Measurements from ENCODE around the gene CTSO.
"Not testable (repeated sequence)": the region's sequence is repeated elsewhere in the genome, so short reads cannot be mapped to it uniquely, and the experiment has no call there.

Gene CTSO

DNA sequence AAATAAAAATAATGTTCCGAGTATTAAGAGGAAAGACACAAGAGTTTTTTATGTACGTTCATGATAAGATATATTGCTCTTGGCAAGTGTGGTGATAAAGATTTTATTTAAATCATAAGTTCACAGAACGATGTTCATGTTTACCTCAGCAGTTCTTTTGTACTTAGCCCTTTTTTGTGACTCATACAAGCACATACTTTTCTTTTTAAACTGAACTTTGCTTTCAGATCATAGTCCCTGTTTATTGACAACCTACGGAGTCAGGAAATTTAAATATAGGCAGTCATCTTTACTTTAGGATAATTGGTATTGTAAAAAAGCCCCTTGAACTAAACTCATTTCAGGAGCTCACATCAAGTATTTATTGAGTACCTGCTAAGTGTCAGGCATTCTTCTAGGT lies 1.3 kb upstream of the CTSO start:
- no peak for DNase-seq (ENCODE audit: low read depth in 2 of 2)

DNA sequence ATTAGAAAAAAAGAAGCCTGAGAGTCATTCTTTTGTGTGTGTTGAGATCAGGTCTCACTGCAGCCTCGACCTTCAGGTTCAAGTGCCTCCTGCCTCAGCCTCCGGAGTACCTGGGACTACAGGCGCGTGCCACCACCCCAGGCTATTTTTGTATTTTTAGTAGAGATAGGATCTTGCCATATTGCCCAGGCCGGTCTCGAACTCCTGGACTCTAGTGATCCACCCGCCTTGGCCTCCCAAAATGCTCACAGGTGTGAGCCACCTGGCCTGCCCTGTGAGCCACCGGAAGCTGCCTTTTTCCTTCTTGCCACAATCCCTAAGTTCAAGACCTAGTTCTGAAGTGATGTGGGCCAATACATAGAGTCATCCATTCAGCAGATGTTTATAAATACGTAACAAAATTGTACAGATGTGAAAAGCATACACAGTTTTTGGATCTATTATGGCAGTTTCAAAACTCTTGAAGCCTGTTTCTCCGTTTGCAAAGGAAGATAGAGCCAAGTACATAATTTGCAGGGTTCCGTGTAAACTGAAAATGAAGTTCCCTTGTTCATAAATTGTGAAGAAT lies 536 bp upstream of the CTSO start:
- no peak for DNase-seq (ENCODE audit: low read depth in 2 of 2)

DNA sequence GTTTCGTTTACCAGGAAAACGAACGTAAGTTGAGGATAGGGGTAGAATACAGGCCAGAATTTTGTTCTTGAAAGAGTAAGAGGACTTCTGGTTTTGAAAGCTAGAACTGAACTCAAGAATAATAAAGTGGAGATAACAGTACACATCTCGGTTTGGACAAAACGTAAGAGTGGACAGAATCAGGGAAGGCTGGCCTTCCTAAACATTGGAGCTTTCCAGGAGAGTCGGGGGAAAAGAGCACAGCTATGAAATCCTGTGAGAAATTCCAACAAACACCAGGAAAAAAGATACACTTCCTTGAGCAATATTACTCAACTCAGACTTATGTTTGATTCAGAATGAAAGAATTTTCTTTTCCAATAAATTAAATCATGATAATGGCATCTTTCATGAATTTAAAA lies 1.2 kb downstream of the CTSO start:
- peak in 1 of 2 experiments; percentile 30 for DNase-seq (ENCODE audit: low read depth in 2 of 2)

DNA sequence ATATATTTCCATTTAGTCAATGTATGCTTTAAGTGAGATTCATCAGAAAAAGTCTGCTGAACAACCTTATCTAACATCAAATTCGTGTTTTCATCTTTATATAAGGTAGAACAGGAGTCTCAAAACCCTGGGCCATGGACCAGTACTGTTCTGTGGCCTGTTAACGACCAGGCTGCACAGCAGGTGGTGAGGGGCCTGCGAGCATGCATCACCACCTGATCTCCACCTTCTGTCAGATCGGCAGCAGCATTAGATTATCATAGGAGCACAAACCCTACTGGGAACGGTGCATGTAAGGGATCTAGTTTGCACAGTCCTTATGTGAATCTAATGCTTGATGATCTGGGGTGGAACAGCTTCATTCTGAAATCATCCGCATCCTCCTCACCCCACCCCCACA lies 3.2 kb downstream of the CTSO start:
- DNase-seq (ENCODE audit: low read depth in 2 of 2) = no peak

DNA sequence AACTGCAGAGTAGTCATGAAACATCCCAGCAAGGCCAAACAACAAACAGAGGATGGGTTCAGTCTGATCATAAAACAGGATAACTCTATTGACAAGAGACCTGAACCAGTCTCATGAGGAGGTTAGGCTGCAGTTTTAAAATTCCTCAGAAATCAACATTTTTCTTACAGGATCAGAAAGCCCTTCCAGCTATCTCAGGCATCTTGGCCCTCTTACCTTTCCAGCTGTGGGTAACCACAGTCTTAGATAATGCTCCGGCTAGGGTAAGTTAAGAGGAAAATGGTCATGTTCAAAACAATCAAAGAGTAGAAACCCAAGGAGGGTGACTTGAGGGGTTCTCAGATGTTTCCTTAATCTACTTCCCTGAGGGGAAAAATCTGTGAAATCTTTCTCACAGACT lies 5.1 kb downstream of the CTSO start:
- DNase-seq (ENCODE audit: low read depth in 2 of 2) = no peak

DNA sequence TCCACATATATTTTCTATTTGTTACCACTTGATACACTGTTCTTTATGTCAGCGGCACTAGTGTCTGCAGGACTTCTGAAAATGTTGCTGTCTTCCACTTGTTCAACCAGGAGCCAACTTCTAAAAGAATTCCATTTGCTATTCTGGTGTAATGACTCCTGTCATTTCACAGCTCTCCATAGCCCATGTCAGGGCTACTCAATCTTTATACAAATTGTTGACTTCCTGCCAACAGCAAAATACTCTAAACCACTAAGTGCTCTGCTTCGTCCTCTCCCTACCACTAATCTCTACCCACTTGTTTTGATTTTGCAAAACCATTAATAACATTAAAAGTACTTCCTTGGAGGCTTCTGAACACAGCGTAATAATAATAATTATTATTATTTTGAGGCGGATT lies 7.2 kb downstream of the CTSO start:
- peak in 1 of 2 experiments; percentile 36 for DNase-seq (ENCODE audit: low read depth in 2 of 2)

DNA sequence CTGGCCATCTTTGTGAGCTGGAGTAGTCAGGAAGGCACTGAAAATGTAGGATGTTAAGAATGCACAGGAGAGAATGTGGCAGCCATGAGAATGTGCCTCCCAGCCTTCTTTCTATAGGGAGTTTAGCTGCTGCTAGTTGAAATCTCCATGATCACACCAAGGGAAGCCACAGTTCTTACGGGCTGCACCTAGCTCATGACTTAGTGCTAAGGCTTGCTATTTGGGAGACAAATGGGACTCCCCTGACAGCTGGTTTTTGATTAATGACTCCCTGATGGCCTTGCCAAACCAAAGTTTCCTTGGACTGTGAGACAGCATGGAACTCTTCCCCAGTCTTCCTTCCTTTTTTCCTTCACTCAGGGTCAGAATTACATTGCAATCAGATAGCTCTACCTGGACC lies 9.2 kb downstream of the CTSO start:
- DNase-seq (ENCODE audit: low read depth in 2 of 2) = no peak

DNA sequence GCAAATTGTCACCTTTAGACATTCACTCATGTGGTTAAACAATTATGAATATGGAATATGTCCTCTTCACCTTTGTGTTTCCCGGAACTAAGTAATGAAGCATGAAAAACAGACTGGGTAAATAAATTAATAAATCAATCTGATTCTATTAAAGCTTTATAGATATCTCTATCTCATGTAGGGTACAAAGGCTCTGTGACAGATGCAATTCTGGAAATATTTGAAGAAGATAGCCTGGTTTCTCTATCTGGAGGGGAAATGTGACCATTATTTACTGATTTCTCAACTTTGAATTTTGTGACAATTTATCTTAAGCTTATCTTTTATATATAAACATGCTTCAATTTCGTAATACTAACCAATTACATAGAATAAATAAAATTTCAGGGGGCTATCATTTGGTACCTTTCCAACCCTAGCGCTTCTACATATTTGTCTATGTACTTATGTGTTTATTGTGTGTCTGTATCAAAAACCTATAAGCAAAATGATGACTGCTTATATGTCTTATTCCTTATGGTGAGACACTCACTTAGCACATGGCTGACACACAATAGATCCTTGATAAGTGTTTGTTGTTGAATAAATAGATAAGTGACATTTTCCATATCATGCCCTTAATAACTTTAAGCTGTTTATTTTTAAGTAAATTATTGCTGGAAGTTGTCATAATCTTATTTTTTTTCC lies 9.9 kb downstream of the CTSO start:
- no peak for DNase-seq (ENCODE audit: low read depth in 2 of 2)

DNA sequence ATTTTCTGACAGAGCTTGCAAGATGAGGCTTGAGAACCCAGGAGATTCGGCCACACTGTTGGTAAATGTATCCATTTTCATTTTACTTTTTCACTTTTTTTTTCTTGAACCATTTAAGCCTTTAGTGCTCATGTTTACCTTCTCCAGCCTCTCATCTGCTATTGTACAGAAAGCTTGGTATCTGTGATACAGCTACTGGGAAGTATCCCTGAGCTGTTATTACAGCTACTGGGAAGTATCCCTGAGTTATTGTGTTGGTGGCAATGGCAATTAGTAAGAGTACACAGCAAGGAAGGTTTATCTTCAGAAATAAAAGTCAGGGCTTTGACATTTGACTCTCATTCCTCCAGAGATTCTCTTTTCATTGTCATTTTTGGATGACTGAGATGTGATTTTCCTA lies 11.8 kb downstream of the CTSO start:
- no peak for DNase-seq (ENCODE audit: low read depth in 2 of 2)

DNA sequence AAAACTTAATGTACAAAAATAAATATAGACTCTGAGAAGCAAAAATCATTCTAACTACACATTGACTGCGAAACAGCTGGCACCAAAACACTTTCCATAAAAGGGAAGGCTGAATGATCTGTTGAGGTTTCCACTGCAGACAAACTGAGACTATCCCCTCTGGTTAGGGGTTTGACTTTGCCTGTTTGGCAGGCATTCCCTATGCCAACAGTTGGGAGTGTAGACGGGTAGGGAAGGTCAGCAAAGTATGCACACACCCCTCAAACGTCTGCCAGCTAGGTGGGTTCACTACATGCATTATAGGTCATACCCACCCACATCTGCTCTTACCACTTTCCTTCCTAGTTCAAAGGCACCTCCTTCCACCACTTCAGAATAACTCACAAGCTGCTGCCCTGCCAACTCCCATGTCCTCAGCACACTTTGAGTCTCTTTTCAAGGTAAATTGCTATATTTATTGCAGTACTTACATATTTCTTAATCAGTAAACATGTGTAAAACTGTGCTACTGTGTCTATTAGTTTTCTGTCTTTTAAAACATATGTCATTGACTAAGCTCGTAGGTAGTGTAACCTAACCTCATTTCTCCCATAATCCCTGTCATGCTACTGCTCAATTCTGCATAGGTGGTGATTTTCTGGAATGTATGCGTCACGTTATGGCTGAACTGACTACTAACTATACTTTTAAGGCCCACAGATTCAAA lies 12.4 kb downstream of the CTSO start:
- DNase-seq (ENCODE audit: low read depth in 2 of 2) = no peak

DNA sequence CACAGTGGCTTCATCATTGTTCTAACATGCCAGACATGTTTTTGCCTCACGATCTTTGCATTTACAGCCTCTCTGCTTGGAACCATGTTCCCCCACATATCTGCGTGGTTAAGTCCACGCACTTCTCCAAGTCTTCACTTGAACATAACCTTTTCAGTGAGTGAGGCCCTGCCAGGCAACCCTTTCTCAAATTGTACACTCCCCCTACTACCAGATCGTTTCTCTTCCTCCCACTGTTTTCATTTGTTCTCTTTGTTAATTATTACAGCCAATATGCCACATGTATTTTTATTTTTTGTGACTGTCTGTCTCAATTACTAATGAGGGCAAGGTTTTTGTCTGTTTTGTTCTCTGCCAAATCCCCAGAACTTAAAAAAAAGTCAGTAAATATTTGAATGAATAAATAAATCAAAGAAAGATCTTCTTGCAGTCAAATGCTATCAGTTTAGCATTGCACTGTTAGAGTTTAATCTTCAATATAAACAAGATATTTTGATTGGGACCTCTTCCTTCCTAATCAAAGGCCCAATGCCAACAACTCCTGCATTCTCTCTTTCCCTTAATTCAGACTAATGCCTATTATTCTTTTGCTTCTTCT lies 18.2 kb downstream of the CTSO start:
- DNase-seq (ENCODE audit: low read depth in 2 of 2) = no peak

DNA sequence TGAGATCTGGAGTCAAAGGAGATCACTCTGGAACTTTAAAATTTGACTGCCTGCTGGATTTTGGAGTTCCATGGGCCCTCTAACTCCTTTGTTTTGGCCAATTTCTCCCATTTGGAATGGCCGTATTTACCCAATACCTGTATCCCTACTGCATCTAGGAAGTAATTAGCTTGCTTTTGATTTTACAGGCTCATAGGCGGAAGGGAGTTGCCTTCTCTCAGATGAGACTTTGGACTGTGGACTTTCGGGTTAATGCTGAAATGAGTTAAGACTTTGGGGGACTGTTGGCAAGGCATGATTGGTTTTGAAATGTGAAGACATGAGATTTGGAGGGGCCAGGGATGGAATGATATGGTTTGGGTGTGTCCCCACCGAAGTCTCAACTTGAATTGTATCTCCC lies 19.0 kb downstream of the CTSO start:
- not testable (repeated sequence) for DNase-seq (ENCODE audit: low read depth in 2 of 2)

DNA sequence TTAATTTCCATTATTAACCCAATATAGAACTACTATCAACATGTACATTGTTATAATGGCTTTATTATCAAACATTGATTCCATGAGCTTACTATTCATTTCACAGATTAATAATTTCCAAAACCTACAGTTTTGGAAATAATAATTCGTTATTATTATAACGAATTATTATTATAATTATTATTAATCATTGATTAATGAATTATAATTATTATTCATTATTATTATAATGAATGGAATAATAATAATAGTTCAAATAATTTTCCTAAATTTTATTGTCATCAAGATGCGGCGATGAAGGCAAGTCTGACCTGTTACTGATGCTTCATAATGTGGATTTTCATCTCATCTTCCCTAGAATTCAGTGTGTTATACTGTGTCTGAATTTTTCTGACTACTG lies 22.0 kb downstream of the CTSO start:
- DNase-seq (ENCODE audit: low read depth in 2 of 2) = no peak

DNA sequence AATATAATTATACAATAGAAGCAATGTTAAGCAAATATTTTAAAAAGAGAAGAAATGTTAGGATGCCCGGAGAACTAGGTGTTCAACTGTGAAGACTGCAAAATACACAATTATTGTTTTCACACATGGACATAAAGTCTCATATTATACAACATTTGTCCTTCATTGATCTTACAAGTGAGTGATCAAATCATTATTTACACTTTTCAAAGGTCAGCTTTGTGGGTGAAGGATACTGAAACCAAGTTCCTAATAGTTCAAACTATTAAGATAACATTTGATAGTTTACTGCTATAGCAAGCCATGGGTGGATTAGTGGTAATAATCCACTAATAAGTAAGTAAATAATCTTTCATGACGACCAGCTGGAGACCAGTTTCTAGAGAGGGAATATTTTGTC lies 23.3 kb downstream of the CTSO start:
- no peak for DNase-seq (ENCODE audit: low read depth in 2 of 2)

DNA sequence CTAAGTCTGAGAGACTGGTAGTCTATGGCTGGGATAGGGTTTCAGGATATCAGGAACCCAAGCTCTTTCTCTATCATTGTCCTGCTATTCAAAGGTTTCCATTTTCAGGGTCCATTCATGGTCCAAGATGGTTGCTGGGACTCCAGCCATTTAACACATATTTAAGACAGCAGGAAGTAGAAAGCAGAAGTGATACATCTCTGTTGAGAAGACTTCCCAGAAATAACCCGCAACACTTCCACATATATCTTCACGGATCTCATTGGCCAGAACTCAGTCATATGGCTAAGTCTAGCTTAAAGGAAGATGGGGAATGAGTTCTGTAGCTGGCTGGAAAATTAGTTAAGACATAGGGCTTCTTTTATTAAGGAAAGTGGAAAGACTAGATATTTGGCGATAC lies 23.8 kb downstream of the CTSO start:
- no peak for DNase-seq (ENCODE audit: low read depth in 2 of 2)

DNA sequence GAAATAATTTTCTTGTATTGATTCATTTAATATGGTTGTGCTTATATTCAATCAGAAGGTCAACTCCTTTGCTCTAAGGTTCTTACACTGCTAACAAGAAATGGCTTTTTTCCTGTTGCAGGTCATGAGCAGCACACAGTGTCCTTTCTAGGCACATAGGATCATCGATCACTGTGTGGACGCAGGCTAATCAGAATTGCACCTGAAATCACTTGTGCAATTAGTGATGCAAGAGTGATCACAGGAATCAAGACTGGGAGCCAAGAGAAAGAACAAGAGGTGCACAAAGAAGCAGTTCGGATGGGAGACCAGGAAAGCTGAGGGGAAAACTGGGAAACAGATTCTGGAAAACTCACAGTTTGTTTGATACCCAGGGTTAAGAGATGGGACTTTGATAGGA lies 29.0 kb downstream of the CTSO start:
- no peak for DNase-seq (ENCODE audit: low read depth in 2 of 2)

DNA sequence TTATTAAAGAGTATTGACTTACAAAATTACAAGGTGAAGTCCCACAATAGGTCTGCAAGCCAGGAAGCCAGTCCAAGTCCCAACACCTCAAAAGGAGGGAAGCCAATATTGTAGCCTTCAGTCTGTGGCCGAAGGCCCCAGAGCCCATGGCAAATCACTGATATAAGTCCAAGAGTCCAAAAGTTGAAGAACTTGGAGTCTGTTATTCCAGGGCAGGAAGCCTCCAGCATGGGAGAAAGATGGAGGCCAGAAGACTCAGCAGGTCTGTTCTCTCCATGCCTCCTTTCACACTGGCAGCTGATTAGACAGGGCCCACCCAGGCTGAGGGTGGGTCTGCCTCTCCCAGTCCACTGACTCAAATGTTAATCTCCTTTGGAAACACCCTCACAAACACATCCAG lies 32.1 kb downstream of the CTSO start:
- no peak for DNase-seq (ENCODE audit: low read depth in 2 of 2)

DNA sequence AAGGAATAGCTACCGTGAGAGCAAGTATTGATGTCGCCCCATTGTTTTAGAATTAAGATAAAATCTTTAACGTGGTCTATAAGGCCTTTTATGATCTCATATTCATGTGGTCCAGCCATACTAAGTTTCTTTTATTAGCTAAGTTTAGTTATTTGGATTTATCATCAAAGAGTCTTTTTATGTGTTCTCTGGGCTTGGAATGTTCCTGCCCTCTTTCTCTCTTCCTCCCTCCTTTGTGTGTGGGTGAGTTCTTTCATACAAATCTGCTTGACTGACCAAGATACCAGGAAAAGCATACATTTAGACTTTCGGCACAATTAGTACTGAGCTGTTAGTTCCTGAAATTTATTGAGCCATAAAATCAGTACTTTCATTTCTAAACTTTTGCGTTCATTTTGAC lies 38.9 kb downstream of the CTSO start:
- no peak for DNase-seq (ENCODE audit: low read depth in 2 of 2)

DNA sequence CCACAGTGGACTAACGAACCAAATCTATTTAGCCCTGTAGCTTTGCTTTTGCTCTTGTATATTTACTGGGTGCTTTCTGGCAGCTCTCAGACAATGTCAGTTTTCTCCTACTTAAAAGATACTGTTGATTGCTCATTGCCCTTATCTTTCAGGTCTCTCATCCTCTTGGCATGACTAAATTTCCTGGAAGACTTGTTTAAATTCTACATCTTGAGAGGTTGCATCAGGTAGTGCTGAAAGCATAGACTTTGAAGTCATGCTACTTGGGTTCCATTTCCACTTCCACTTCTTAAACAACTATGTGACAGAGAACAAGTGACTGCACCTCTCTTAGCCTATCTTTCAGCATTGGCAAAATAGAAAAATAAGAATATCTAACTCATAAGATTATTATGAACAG lies 41.8 kb downstream of the CTSO start:
- DNase-seq (ENCODE audit: low read depth in 2 of 2) = no peak

DNA sequence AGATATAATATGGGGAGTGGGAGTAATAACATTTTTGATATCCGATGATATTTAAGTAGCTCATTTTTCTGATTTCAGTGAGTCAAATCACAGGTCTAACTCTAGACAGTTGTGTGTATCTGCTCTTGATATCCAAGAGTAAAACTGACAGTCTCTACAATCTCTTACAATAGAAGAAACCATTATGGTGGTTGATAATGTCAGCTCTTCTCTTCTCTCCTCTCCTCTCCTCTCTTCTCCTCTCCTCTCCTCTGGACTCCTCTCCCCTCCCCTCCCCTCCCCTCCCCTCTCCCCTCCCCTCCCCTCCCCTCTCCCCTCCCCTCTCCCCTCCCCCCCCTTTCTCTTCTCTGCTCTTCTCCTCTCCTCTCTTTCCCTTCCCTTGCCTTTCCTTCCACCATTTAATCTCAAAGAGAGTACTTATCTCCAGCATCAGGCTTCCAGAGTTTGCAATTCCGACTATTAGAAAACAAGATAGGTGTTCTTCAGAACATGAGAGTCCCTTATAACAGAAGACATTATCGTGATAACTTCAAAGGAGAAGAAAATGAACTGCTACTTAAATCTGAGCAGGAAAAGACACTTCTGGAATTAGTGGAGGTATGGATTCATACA lies 43.9 kb downstream of the CTSO start:
- no peak for DNase-seq (ENCODE audit: low read depth in 2 of 2)

DNA sequence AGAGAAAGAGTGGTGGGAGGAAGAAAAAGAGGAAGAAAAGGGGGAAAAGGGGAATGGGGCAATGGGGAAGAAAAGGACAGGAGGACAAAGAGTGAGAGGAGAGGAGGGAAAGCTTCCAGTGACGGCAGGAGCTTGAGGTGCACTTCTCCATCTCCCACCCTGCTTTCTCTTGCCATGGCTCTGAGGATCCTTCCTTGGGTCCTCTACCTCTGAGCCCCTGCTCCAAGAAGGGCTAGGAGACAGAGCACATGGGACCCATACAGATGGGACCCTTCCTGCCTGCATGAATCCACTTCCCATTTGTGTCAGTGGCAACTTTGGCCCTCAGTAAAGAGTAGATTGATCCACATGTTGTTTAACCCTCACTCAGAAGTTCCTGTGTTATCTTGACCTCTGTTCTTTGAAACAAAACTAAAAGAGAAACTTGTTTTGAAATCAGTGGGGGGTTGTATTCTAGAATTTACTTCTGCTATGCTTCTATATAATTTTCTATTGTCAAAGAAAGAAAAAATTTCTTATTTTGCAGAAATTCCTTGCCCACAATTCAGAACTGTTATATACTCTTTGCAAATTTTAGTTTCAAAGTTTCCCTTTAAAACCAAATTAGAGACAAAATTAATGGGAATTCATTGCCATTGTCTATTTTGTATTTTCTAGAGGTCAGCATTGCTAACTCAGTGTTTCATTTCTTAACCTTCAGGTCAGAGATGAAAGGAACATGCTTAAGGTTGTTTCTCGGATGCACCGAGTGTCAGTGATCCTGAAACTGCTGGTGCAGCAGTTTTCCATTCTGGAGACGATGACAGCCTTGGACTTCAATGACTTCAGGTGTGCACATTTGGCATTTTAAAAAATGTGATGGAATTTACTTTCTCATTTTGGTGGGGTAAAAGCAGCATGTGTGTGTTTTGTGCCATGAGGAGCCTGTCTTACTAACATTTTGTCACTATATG lies 45.2 kb downstream of the CTSO start:
- no peak for DNase-seq (ENCODE audit: low read depth in 2 of 2)
